Stimulated activated CD4-positive, alpha-beta T cell treated with anti-CD3 and anti-CD28 coated beads, TNF-alpha, amount 100 ng/mL, for 48 hours (primary cell): ENCODE data around the gene ARCN1.

Experiments
- DNase-seq, 3 donors: peaks; one replicate each; pipeline ENCODE4 v3.0.0-alpha.2; 2020; ENCODE audit warnings: low read depth in 3 of 3

Gene ARCN1

GRCh38 chr11:118572061-118572980, at the start of gene ARCN1:
Gene ARCN1 (plus strand): TSS chr11:118572409. CDS start chr11:118572548, 139 bp downstream.
- DNase-seq: peak; percentile 50 to 61 (median 54)

- DNase-seq: no peak
Measured at GRCh38 chr11:118522571-118523072, 49.6 kb upstream of the ARCN1 start.

DNA sequence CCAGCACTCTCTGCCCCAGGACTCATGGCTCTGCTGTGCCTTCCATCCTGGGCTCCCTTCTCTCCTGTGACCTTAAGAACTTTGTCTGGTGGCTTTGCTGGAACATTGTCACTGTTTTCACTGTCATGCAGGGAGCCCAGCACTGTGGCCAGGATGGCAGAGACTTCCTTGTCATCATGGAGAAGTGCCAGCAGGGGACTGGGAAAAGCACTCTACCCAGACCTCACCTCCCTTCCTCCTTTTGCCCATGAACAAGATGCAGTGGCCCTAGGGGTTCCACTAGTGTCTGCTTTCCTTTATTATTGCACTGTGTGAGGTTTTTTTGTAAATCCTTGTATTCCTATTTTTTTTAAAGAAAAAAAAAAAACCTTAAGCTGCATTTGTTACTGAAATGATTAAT, 47.9 kb upstream of the ARCN1 start:
- no peak for DNase-seq

- DNase-seq: no peak
Measured at GRCh38 chr11:118524757-118525470, 47.3 kb upstream of the ARCN1 start.

DNA sequence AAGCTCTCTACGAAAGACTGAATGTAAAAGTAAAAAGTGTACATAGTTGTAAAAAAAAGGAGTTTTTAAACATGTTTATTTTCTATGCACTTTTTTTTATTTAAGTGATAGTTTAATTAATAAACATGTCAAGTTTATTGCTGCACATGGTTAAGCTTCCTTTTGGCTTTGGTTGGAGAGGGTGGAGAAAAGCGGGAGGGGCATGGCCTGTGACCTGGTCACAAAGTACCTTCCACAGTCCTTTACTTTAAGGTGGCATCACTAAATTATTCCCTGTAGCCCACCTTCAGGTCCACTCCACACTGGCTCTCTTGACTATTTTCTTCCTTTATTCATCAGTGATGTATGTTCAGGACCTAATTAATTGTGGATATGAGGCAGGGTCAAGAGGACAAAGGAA, 45.5 kb upstream of the ARCN1 start:
- no peak for DNase-seq

GRCh38 chr11:118527109-118527508, 45.1 kb upstream of the ARCN1 start, which contains the start of gene TTC36:
Gene TTC36 (plus strand): TSS chr11:118527474. CDS start chr11:118527495, 21 bp downstream.
- DNase-seq: no peak

DNA sequence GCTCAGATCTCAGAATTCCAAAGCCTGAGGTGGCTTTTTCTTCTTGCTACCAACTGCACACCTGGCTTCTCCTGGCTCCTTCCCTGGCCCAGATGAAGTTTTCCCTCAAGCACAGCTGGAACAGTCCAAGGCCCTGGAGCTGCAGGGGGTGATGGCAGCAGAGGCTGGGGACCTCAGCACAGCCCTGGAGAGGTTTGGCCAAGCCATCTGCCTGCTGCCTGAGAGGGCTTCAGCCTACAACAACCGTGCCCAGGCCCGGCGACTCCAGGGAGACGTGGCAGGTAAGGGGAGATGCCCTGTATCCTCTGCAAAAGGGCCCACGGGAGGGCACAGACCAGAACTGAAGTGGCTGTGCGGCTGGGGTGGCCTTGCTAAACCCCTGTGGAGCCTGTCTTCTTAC, 43.7 kb upstream of the ARCN1 start:
- DNase-seq: no peak

DNA sequence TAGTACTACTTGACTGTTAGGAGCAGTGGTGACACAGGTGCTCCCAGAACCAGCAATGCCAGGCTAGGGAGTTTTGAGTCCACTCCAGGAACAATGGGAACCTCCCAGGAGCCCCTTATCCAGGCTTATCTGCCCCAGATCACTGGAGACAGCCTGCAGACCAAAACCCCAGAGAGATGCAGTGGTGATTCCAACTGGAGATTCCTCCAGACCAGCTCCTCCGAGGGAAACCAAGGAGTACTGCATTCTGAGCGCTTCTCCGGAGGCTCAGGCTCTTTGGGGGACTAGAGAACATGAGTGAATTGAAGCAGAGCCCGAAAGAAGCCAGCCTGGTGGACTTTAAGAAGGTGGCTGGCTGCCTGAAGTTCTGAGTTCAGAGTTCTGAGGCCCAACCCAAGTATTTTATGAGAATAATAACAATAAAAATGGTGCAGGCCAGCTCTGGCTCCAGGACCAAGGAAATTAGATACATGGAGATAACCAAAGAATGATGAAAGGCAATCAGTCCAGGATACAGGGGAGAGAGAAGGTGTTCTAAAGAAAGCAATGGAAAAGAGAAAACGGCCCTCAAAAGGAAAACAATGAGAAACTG, 42.5 kb upstream of the ARCN1 start:
- no peak for DNase-seq

- DNase-seq: peak in 1 of 3 donors; percentile 5
Measured at GRCh38 chr11:118530180-118530682, 42.0 kb upstream of the ARCN1 start.

- peak; percentile 50 to 79 (median 57) for DNase-seq
Measured at GRCh38 chr11:118530683-118531596, 41.3 kb upstream of the ARCN1 start, which contains the start of gene TMEM25. Gene TMEM25 (plus strand): TSS chr11:118531192. CDS start chr11:118531802, 610 bp downstream.

- no peak for DNase-seq
Measured at GRCh38 chr11:118531597-118532084, 40.6 kb upstream of the ARCN1 start.

DNA sequence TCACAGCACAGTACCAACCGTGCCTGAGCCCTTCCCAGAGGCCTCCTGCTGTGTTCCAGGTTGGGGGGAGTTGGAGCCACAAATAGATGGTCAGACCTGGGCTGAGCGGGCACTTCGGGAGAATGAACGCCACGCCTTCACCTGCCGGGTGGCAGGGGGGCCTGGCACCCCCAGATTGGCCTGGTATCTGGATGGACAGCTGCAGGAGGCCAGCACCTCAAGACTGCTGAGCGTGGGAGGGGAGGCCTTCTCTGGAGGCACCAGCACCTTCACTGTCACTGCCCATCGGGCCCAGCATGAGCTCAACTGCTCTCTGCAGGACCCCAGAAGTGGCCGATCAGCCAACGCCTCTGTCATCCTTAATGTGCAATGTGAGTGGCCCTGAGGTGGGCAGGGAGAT, 40.1 kb upstream of the ARCN1 start:
- no peak for DNase-seq

GRCh38 chr11:118532852-118533768, 39.1 kb upstream of the ARCN1 start:
- DNase-seq: no peak

DNA sequence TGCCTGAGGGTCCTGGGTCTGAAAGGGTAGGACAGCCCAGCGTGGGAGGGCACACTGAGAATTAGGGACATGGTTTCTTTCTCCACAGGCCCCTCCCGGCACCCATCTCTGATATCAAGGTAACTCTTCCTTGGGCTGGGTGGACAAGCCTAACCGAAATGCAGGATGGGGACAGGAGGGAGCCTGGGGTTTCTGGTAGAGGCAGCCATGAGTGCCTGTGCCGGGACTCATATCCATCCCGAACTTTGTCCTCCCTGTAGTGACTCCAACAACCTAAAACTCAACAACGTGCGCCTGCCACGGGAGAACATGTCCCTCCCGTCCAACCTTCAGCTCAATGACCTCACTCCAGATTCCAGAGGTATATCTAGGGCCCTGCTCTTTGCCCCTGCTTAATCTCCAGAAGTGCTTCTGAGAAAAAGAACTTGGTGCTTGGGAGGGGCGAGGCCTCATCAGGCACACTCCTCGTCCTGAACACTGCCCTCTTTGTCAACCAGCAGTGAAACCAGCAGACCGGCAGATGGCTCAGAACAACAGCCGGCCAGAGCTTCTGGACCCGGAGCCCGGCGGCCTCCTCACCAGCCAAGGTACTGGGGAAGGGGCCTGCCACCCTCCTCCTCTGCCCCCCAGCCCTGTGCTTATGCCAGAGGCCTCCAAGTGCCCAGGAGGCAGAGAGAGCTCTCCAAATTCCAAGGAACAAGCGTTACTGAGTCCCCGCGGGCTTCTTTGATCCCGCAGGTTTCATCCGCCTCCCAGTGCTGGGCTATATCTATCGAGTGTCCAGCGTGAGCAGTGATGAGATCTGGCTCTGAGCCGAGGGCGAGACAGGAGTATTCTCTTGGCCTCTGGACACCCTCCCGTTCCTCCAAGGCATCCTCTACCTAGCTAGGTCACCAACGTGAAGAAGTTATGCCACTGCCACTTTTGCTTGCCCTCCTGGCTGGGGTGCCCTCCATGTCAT, 38.2 kb upstream of the ARCN1 start:
- DNase-seq: no peak

GRCh38 chr11:118535261-118535660, 36.9 kb upstream of the ARCN1 start:
- no peak for DNase-seq

DNA sequence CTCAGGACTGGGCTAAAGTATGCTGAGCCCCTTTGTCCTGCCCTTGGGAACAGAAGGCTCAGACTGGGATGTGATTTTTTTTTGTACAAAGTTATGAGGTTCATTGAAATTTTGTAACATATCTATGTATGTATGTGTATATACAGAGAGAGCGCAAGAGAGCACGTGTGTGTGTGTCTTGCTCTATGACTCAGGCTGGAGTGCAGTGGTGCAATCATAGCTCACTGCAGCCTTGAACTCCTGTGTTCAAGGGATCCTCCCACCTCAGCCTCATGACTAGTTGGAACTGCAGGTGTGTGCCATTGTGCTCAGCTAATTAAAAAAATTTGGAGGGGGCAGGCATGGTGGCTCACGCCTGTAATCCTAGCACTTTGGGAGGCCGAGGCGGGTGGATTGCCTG, 35.5 kb upstream of the ARCN1 start:
- DNase-seq: no peak

DNA sequence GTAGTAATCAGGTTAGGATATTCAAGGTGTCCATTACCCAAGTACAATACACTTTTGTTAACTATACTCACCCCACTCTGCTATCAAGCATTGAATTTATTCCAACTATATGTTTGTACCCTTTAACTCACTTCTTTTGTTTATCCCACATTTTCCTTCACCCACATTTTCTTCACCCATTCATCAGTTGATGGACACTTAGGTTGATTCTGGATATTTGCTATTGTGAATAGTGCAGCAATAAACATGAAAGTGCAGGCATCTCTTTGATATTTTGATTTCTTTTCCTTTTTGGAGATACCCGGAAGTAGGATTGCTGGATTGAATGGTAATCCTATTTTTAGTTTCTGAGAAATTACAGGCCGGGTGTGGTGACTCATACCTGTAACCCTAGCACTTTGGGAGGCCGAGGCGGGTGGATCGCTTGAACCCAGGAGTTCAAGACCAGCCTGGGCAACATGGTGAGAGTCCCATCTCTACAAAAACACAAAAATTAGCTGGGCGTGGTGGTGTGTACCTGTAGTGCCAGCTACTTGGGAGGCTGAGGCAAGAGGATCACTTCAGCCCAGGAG, 34.7 kb upstream of the ARCN1 start:
- DNase-seq: no peak
